Smooth muscle cell (in vitro differentiated cells): ENCODE data around the gene ACTR3. TPM values are rescaled to one million over a fixed set of nuclear protein-coding genes. Genes with fewer than 3 reads are reported as not detected.
"Not testable (repeated sequence)": the region's sequence is repeated elsewhere in the genome, so short reads cannot be mapped to it uniquely, and the experiment has no call there.

Experiments
- DNase-seq: peaks from one replicate; lab custom pipeline; 2025; ENCODE audit not compliant: unreplicated experiment; lab: John Stamatoyannopoulos, UW
- H2AFZ ChIP-seq: fragments of 200-600 bp; sonication (generic); 2 replicates; pipeline ENCODE4 v1.6.0; 2016; ENCODE audit warnings: antibody characterized with exemption, low read depth, mild to moderate bottlenecking
- H3F3A ChIP-seq: fragments of 200-600 bp; sonication (generic); 2 replicates; pipeline ENCODE4 v1.6.0; 2017; ENCODE audit warnings: antibody characterized with exemption, low read depth
- H3K27ac ChIP-seq: fragments of 200-600 bp; sonication (generic); 2 replicates; pipeline ENCODE4 v1.5.1; 2016; ENCODE audit warnings: low read depth, mild to moderate bottlenecking
- H3K27me3 ChIP-seq: fragments of 200-600 bp; sonication (generic); 2 replicates; pipeline ENCODE4 v1.6.1; 2016; ENCODE audit warnings: low read depth, mild to moderate bottlenecking
- H3K36me3 ChIP-seq: fragments of 200-600 bp; sonication (generic); 2 replicates; pipeline ENCODE4 v1.5.1; 2016; ENCODE audit warnings: low read depth
- H3K4me1 ChIP-seq: fragments of 200-600 bp; sonication (generic); 2 replicates; pipeline ENCODE4 v1.5.1; 2016; ENCODE audit warnings: low read depth
- H3K4me2 ChIP-seq: fragments of 200-600 bp; sonication (generic); 2 replicates; pipeline ENCODE4 v1.6.0; 2016; ENCODE audit warnings: mild to moderate bottlenecking
- H3K4me3 ChIP-seq: fragments of 200-600 bp; sonication (generic); 2 replicates; pipeline ENCODE4 v1.5.1; 2016; ENCODE audit warnings: mild to moderate bottlenecking
- H3K79me2 ChIP-seq: fragments of 200-600 bp; sonication (generic); 2 replicates; pipeline ENCODE4 v1.6.0; 2016; ENCODE audit warnings: low read depth, mild to moderate bottlenecking
- H3K9ac ChIP-seq: fragments of 200-600 bp; sonication (generic); 2 replicates; pipeline ENCODE4 v1.6.0; 2016; ENCODE audit warnings: low read depth
- H3K9me3 ChIP-seq: fragments of 200-600 bp; sonication (generic); replicated peaks from 2 replicates; pipeline ENCODE4 v1.5.1; 2016; ENCODE audit warnings: low read depth
- H4K20me1 ChIP-seq: fragments of 200-600 bp; sonication (generic); 2 replicates; pipeline ENCODE4 v1.6.0; 2016; ENCODE audit warnings: low read depth
- WGBS: methylation state at CpG from one replicate; pipeline ENCODE4 v1.1.7; 2016; ENCODE audit warnings: low lambda C conversion rate; 5-methylcytosine and 5-hydroxymethylcytosine counted together
- polyA plus RNA-seq: library from polyadenylated mRNA; unstranded; fragments of >200 nt; fragmentation: Nextera tagmentation; extraction: Ambion mirVana; gene quantifications from 2 replicates; pipeline ENCODE4 v1.2.1, GENCODE V29; 2016
- total RNA-seq: library from RNA; depleted of rRNA; stranded (reverse); fragments of >200 nt; gene quantifications from 2 replicates; pipeline ENCODE4 v1.2.3, GENCODE V29; 2014
- TF ChIP-seq, protein P1 (sequence below): fragments of 200-600 bp; sonication (generic); IDR thresholded peaks from 2 replicates; pipeline ENCODE4 v1.5.1; 2017; ENCODE audit warnings: borderline replicate concordance, mild to moderate bottlenecking, antibody characterized with exemption; ENCODE audit not compliant: insufficient read depth, poor library complexity, severe bottlenecking

Gene ACTR3
- total RNA-seq (257 and 263 TPM in 2 replicates), polyA plus RNA-seq (173 and 199 TPM in 2 replicates)

DNA sequence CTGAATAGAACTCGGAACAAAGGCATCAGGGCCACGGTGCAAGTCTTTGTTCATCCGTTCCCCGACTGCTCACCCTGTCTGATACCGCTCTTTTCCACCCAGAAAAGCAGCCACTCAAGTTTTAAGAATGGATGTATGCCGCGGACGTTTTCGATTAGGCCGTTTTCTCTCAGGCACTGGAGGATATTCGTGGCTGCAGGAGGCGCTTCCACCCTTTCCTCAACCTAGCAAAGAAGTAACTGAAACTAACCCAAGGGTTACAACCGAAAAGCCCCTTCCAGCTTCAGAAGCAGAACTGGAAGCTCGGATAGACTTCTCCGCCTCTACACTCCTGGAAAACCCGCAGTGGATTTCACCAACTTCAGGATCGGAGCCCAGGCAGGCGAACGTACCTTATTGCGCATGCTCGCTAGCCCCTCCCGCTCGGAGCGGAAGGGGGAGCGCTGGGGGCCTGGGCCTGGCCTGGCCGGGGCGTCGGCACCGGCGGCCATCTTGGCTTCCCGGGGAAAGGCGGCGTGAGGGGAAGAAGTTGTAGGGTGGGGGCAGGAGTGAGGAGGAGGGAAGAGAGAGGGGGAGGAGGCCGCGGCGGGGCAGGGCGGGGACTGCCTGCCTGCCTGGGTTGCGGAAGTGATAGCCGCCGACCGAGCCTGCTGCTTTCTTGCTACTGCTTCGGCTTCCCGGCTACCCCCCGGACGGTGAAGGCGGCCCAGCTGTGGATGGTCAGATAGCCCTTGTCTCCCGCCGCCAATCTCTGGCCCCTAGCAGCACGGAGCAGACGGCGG is at the start of gene ACTR3:
Gene ACTR3, plus strand, starts transcription at position 619 of the 782 bp plus-strand sequence. CDS start 191 bp downstream, outside the sequence.
- no peaks in the 10 kb centered on the region for H3K27me3 ChIP-seq
- H3K79me2 ChIP-seq: peaks cover 69% of the 10 kb centered on the region
- peak within 1 kb of the TSS; percentile 88 for H3K27ac ChIP-seq
- peak within 1 kb of the TSS; percentile 98 for H3K4me2 ChIP-seq
- WGBS: under 1% methylated on average over 36 of the region's 51 CpGs
- H4K20me1 ChIP-seq: peaks cover 32% of the 10 kb centered on the region
- H3K4me3 ChIP-seq: peak within 1 kb of the TSS; percentile 89
- no peaks in the 10 kb centered on the region for H3K36me3 ChIP-seq
- H3K9me3 ChIP-seq: no peaks in the 10 kb centered on the region
- peak within 1 kb of the TSS; percentile 68 for H2AFZ ChIP-seq
- TF ChIP-seq, protein P1, sequence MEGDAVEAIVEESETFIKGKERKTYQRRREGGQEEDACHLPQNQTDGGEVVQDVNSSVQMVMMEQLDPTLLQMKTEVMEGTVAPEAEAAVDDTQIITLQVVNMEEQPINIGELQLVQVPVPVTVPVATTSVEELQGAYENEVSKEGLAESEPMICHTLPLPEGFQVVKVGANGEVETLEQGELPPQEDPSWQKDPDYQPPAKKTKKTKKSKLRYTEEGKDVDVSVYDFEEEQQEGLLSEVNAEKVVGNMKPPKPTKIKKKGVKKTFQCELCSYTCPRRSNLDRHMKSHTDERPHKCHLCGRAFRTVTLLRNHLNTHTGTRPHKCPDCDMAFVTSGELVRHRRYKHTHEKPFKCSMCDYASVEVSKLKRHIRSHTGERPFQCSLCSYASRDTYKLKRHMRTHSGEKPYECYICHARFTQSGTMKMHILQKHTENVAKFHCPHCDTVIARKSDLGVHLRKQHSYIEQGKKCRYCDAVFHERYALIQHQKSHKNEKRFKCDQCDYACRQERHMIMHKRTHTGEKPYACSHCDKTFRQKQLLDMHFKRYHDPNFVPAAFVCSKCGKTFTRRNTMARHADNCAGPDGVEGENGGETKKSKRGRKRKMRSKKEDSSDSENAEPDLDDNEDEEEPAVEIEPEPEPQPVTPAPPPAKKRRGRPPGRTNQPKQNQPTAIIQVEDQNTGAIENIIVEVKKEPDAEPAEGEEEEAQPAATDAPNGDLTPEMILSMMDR: no peak
- peaks cover 31% of the 10 kb centered on the region for H3F3A ChIP-seq
- peak within 1 kb of the TSS; percentile 82 for H3K9ac ChIP-seq
- peaks cover 50% of the 10 kb centered on the region for H3K4me1 ChIP-seq
- DNase-seq: peak; percentile 96

DNA sequence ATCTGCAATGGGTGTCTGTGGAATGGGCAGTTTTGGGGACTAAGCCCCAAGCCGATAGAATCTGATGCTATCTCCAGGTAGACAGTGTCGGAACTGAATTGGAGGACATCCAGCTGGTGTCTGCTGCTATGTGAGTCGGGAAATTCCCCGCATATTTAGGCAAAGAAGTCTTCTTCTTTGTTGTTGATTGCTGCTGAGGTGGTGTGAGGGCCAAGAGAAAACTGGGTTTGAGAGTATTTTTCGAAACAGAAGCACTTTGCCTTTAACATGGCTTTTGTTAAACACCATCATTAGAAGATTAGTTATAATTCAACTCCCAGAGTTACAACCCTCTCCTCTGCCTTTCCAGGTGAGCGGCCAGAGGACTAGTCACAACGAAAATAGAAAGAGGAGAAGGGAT is 49.4 kb upstream of the ACTR3 start:
- Histone ChIP-seq H3K4me3 (no peak overlapping the region), H3K36me3 (no peaks in the 10 kb centered on the region), H3K9ac (no peak overlapping the region), H3K27ac (no peak overlapping the region), H3K27me3 (no peaks in the 10 kb centered on the region), H3K79me2 (no peaks in the 10 kb centered on the region), H3K9me3 (no peaks in the 10 kb centered on the region), H3K4me1 (no peaks in the 10 kb centered on the region), H3K4me2 (no peak overlapping the region), H3F3A (no peaks in the 10 kb centered on the region), H4K20me1 (no peaks in the 10 kb centered on the region), H2AFZ (no peak overlapping the region)
- 56% methylated on average over 7 of the region's 7 CpGs for WGBS
- DNase-seq: no peak
- TF ChIP-seq, protein P1: no peak

DNA sequence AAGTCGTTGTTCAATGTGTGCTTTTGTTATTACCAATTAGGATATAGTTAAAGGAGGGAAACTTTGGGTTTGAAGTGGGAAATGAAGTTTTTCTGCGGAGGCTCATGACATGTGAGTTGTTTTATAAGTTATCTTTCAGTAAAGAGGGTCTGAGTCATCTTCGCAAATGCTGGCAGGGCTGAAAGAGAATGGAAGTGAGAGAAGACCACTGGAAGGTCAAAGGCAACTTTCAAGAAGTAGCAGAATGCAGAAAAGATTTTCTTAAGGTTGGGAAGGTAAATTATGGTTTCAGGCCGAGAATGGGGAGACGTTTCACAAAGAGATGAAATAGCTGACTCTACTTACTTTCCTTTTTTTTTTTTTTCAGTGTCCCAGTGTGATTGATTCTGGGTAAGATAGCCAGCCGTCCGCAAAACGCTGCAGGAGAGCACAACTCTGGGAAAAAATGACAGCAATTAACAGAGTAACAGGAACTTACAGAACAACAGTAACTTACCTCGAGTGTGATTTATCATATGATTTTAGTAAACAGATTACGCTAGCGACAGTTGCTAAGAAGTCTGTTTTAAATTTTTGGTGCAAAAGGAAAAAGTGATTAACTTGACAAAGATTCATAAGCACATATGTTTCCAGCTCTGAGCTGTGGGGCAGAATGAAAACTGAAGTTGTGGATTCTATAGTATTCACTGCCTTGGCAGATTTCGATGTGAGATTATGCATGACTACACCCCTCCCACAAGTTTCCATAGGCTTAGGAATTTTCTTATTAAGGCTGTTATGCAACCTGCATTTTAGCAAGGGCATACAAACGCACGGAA is 46.8 kb upstream of the ACTR3 start:
- H3F3A ChIP-seq: no peaks in the 10 kb centered on the region
- H3K9me3 ChIP-seq: no peaks in the 10 kb centered on the region
- no peak for DNase-seq
- peak overlapping the region; percentile 64 for H3K4me2 ChIP-seq
- TF ChIP-seq, protein P1: no peak
- no peaks in the 10 kb centered on the region for H3K36me3 ChIP-seq
- H3K27me3 ChIP-seq: no peaks in the 10 kb centered on the region
- H2AFZ ChIP-seq: no peak overlapping the region
- H3K27ac ChIP-seq: peak overlapping the region; percentile 82
- WGBS: 49% methylated on average over 14 of the region's 14 CpGs
- peak overlapping the region; percentile 63 for H3K9ac ChIP-seq
- H3K79me2 ChIP-seq: no peaks in the 10 kb centered on the region
- no peaks in the 10 kb centered on the region for H3K4me1 ChIP-seq
- no peak overlapping the region for H3K4me3 ChIP-seq
- H4K20me1 ChIP-seq: no peaks in the 10 kb centered on the region

DNA sequence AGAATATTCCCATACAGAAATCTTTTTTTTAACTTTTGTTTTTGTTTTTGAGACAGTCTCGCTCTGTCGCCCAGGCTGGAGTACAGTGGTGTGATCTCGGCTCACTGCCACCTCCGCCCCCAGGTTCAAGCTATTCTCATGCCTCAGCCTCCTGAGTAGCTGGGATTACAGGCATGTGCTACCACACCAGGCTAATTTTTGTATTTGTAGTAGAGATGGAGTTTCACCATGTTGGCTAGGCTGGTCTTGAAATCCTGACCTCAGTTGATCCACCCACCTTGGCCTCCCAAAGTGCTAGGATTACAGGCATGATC is 46.2 kb upstream of the ACTR3 start:
- not testable (repeated sequence) for H3K9me3 ChIP-seq, H3K4me3 ChIP-seq, H4K20me1 ChIP-seq, H3K9ac ChIP-seq, DNase-seq, H3F3A ChIP-seq, H3K36me3 ChIP-seq, H3K4me1 ChIP-seq, H3K79me2 ChIP-seq, H3K27me3 ChIP-seq, H2AFZ ChIP-seq
- 82% methylated on average over 4 of the region's 4 CpGs for WGBS
- peak overlapping the region; percentile 64 for H3K4me2 ChIP-seq
- peak overlapping the region; percentile 82 for H3K27ac ChIP-seq
